GM11168 (cell line): ENCODE data around the gene TGFB3.
"Not testable (repeated sequence)": the region's sequence is repeated elsewhere in the genome, so short reads cannot be mapped to it uniquely, and the experiment has no call there.

Source experiments
- in situ Hi-C: fragments of 300-500 bp; cut with MboI; formaldehyde crosslinking; loops from one replicate; pipeline ENCODE4 v1.12.0; 2022; ENCODE audit warnings: low sequenced_read_pairs; ENCODE audit not compliant: unreplicated experiment

TGFB3 gene

GRCh38 chr14:75981426-75982265 is at the start of gene TGFB3:
Gene TGFB3 (minus strand): TSS chr14:75981995. CDS start chr14:75980893, 1,102 bp downstream.
- in situ Hi-C loops = loop anchor here (5.0 to 10.0 kb wide), 2 partner anchors 64 to 267 kb away; no protein-coding TSS in a partner anchor

GRCh38 chr14:76024211-76024907 is 42.6 kb upstream of the TGFB3 start:
- in situ Hi-C loops = no loop called here

- in situ Hi-C loops = no loop called here
Measured at GRCh38 chr14:76023757-76024156, 42.0 kb upstream of the TGFB3 start.

GRCh38 chr14:76022991-76023390 is 41.2 kb upstream of the TGFB3 start:
- in situ Hi-C loops = no loop called here

- in situ Hi-C loops = no loop called here
Measured at GRCh38 chr14:76019676-76020075, 37.9 kb upstream of the TGFB3 start.

GRCh38 chr14:76015668-76016067 is 33.9 kb upstream of the TGFB3 start:
- in situ Hi-C loops = no loop called here

GRCh38 chr14:76015191-76015590 is 33.4 kb upstream of the TGFB3 start:
- in situ Hi-C loops = no loop called here

GRCh38 chr14:76012354-76012753 is 30.6 kb upstream of the TGFB3 start:
- in situ Hi-C loops = no loop called here

GRCh38 chr14:76011930-76012329 is 30.1 kb upstream of the TGFB3 start:
- in situ Hi-C loops = no loop called here

- in situ Hi-C loops = not testable (repeated sequence)
Measured at GRCh38 chr14:76009627-76010026, 27.8 kb upstream of the TGFB3 start.

- in situ Hi-C loops = no loop called here
Measured at GRCh38 chr14:76007852-76008251, 26.1 kb upstream of the TGFB3 start.

- in situ Hi-C loops = no loop called here
Measured at GRCh38 chr14:76007379-76007778, 25.6 kb upstream of the TGFB3 start.

GRCh38 chr14:76006253-76006652 is 24.5 kb upstream of the TGFB3 start:
- in situ Hi-C loops = no loop called here

GRCh38 chr14:76002383-76002782 is 20.6 kb upstream of the TGFB3 start:
- in situ Hi-C loops = no loop called here

- in situ Hi-C loops = no loop called here
Measured at GRCh38 chr14:75999511-76000190, 17.9 kb upstream of the TGFB3 start.

- in situ Hi-C loops = no loop called here
Measured at GRCh38 chr14:75996488-75996887, 14.7 kb upstream of the TGFB3 start.

- in situ Hi-C loops = no loop called here
Measured at GRCh38 chr14:75995372-75996041, 13.7 kb upstream of the TGFB3 start.

- in situ Hi-C loops = no loop called here
Measured at GRCh38 chr14:75993567-75994041, 11.8 kb upstream of the TGFB3 start.

- in situ Hi-C loops = no loop called here
Measured at GRCh38 chr14:75991753-75992152, 10.0 kb upstream of the TGFB3 start.

GRCh38 chr14:75990297-75990696 is 8.5 kb upstream of the TGFB3 start:
- in situ Hi-C loops = no loop called here
